Omental fat pad (tissue), 4 donors: Measurements from ENCODE around the gene UBE3C. TPM values are rescaled to one million over a fixed set of nuclear protein-coding genes. Genes with fewer than 3 reads are reported as not detected.

Experiments used
- ATAC-seq: fragments of 150-250 bp; one replicate; pipeline ENCODE4 v1.9.1; 2016; ENCODE audit warnings: mild to moderate bottlenecking, moderate library complexity; ENCODE audit not compliant: low FRiP score
- DNase-seq: peaks from one replicate; pipeline ENCODE4 v3.0.0-alpha.2; 2019; ENCODE audit warnings: low spot score
- CTCF ChIP-seq, 3 donors: fragments of 450-650 bp; IDR thresholded peaks; one replicate each; pipeline ENCODE4 v1.5.1; 2016 to 2017; ENCODE audit warnings: antibody characterized with exemption in 3 of 3, mild to moderate bottlenecking in 3 of 3, moderate library complexity in 2 of 3
- total RNA-seq, 4 donors: library from RNA; depleted of rRNA; stranded (reverse); fragments of >200 nt; gene quantifications; one replicate each; pipeline ENCODE4 v1.1.0, GENCODE V29; 2016

UBE3C gene
- total RNA-seq, 4 donors from 2014 or later = 65.9 to 104 (median 78.3) TPM

GRCh38 chr7:157266272-157266671 is 127.5 kb downstream of the UBE3C start:
- ATAC-seq (no peak), DNase-seq (no peak)
- TF ChIP-seq CTCF (IDR thresholded peaks at IDR 0.05) = no peak

GRCh38 chr7:157267516-157267915 is 128.8 kb downstream of the UBE3C start:
- ATAC-seq (no peak), DNase-seq (no peak)
- TF ChIP-seq CTCF (IDR thresholded peaks at IDR 0.05) = no peak

GRCh38 chr7:157267956-157268355 is 129.2 kb downstream of the UBE3C start:
- no peak for TF ChIP-seq CTCF (IDR thresholded peaks at IDR 0.05)
- ATAC-seq (no peak), DNase-seq (no peak)

DNA sequence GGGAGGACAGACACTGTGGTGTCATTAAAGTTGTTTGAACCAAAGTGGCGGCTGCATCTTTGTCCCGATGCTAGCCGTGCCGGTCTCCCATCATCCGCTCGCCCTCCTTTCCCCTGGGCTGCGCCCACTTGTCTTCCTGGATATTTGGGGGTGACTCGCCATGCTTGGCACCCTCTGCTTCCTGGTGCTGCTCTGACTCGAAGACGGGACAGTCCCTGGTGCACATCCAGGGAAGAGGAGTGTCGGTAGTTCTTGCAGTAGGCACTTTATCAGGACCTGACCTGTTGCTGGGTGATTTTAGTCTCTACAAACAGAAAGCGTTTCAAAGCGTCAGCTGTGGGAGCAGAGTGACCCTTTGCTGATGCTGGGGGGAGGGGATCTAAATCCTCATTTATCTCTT is 129.8 kb downstream of the UBE3C start:
- DNase-seq = no peak
- TF ChIP-seq CTCF (IDR thresholded peaks at IDR 0.05) = no peak
- ATAC-seq = no peak

- TF ChIP-seq CTCF (IDR thresholded peaks at IDR 0.05) = no peak
- ATAC-seq (no peak), DNase-seq (no peak)
Measured at GRCh38 chr7:157269341-157270059, 130.8 kb downstream of the UBE3C start.

DNA sequence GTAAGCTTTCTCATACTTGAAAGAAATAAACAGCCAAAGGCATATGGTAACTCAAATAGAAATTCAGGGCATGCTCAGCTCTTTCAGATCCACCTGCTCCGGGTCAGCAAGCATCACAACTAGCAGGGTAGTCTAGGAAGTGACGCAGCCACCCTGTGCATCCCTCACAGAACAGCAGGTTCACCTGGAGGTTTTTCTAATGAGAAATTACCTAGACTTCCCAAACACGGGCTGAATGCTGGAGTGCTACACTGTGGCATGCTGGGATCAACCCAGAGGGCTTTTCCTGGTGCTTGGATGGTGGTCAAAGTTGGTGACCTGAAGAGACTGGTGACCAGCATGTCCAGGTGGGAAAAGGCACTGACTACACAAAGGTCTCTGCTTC is 131.3 kb downstream of the UBE3C start:
- no peak for TF ChIP-seq CTCF (IDR thresholded peaks at IDR 0.05)
- no peak for DNase-seq

GRCh38 chr7:157271315-157271990 is 132.7 kb downstream of the UBE3C start:
- ATAC-seq = no peak
- TF ChIP-seq CTCF (IDR thresholded peaks at IDR 0.05) = no peak
- no peak for DNase-seq

More for the DNA sequence above, 131.3 kb downstream of the UBE3C start:
- ATAC-seq = no peak
